GM19239 (cell line): ENCODE data around the gene ADAMTSL1.

Experiments
- DNase-seq: peaks from one replicate; pipeline ENCODE4 v3.0.0; 2011; ENCODE audit warnings: low spot score; ENCODE audit not compliant: insufficient read length
- FAIRE-seq: peaks from 2 replicates; lab custom pipeline; 2011; peaks lifted over from hg19 to GRCh38; lab: Jason Lieb, UNC

The ADAMTSL1 gene

GRCh38 chr9:18545636-18546360 is 71.8 kb downstream of the ADAMTSL1 start:
- DNase-seq (no peak), FAIRE-seq (no peak)

GRCh38 chr9:18548456-18548855 is 74.5 kb downstream of the ADAMTSL1 start:
- no peak for DNase-seq
- no peak for FAIRE-seq

GRCh38 chr9:18549772-18550171 is 75.8 kb downstream of the ADAMTSL1 start:
- FAIRE-seq (no peak), DNase-seq (no peak)

- FAIRE-seq (no peak), DNase-seq (no peak)
Measured at GRCh38 chr9:18550286-18550685, 76.3 kb downstream of the ADAMTSL1 start.

- DNase-seq (no peak), FAIRE-seq (no peak)
Measured at GRCh38 chr9:18554244-18554643, 80.3 kb downstream of the ADAMTSL1 start.

GRCh38 chr9:18555105-18555883 is 81.3 kb downstream of the ADAMTSL1 start:
- no peak for FAIRE-seq
- DNase-seq: no peak

- DNase-seq (no peak), FAIRE-seq (no peak)
Measured at GRCh38 chr9:18564018-18564880, 90.3 kb downstream of the ADAMTSL1 start.

GRCh38 chr9:18566121-18566520 is 92.2 kb downstream of the ADAMTSL1 start:
- DNase-seq (no peak), FAIRE-seq (no peak)

- FAIRE-seq (no peak), DNase-seq (no peak)
Measured at GRCh38 chr9:18568973-18569372, 95.0 kb downstream of the ADAMTSL1 start.

GRCh38 chr9:18569941-18570630 is 96.1 kb downstream of the ADAMTSL1 start:
- no peak for FAIRE-seq

GRCh38 chr9:18573021-18573556 is 99.1 kb downstream of the ADAMTSL1 start:
- DNase-seq (no peak), FAIRE-seq (no peak)

More at GRCh38 chr9:18569941-18570630, 96.1 kb downstream of the ADAMTSL1 start:
- DNase-seq: no peak

GRCh38 chr9:18575686-18576085 is 101.7 kb downstream of the ADAMTSL1 start:
- no peak for FAIRE-seq
- DNase-seq: no peak

- FAIRE-seq (no peak), DNase-seq (no peak)
Measured at GRCh38 chr9:18579536-18579935, 105.6 kb downstream of the ADAMTSL1 start.

- no peak for FAIRE-seq
Measured at GRCh38 chr9:18580151-18580550, 106.2 kb downstream of the ADAMTSL1 start.

GRCh38 chr9:18585996-18586395 is 112.0 kb downstream of the ADAMTSL1 start:
- DNase-seq (no peak), FAIRE-seq (no peak)

More at GRCh38 chr9:18580151-18580550, 106.2 kb downstream of the ADAMTSL1 start:
- no peak for DNase-seq

- no peak for FAIRE-seq
- DNase-seq: no peak
Measured at GRCh38 chr9:18588002-18588401, 114.0 kb downstream of the ADAMTSL1 start.

- FAIRE-seq (no peak), DNase-seq (no peak)
Measured at GRCh38 chr9:18591261-18591660, 117.3 kb downstream of the ADAMTSL1 start.

- DNase-seq (no peak), FAIRE-seq (no peak)
Measured at GRCh38 chr9:18594837-18595236, 120.9 kb downstream of the ADAMTSL1 start.

GRCh38 chr9:18595597-18595996 is 121.6 kb downstream of the ADAMTSL1 start:
- no peak for DNase-seq
- FAIRE-seq: no peak

- no peak for DNase-seq
- no peak for FAIRE-seq
Measured at GRCh38 chr9:18596920-18597319, 123.0 kb downstream of the ADAMTSL1 start.
